Testis (tissue), 2 donors: ENCODE results near the gene OSBPL5.

Source experiments
- CTCF ChIP-seq, 3 experiments: fragments of 450-650 bp in 2 of 3; fragments of 200-600 bp in 1 of 3; sonication (generic) in 1 of 3; IDR thresholded peaks; one replicate each; pipeline ENCODE4 v1.5.1; 2016 to 2019; ENCODE audit warnings: antibody characterized with exemption in 3 of 3, mild to moderate bottlenecking in 2 of 3, moderate library complexity in 1 of 3
- POLR2A ChIP-seq: fragments of 450-650 bp; IDR thresholded peaks from one replicate; pipeline ENCODE4 v1.6.1; 2017; ENCODE audit warnings: antibody characterized with exemption, mild to moderate bottlenecking, moderate library complexity

GRCh38 chr11:3181725-3182461 lies 16.8 kb upstream of the OSBPL5 start:
- TF ChIP-seq POLR2A (no peak), CTCF (IDR thresholded peaks at IDR 0.05) (no peak)
